AG09309 (cell line): ENCODE data around the gene VPS13D.
A peak's percentile ranks its signal among the peaks of the same experiment; 100 is the strongest.

ENCODE experiments used
- DNase-seq: peaks from one replicate; pipeline ENCODE4 v3.0.0-alpha.2; 2010; ENCODE audit warnings: low read depth
- H3K4me3 ChIP-seq: 2 replicates; pipeline ENCODE4 v1.5.1; 2011; ENCODE audit warnings: mild to moderate bottlenecking, low read depth, low read length, moderate library complexity; ENCODE audit not compliant: control insufficient read depth
- CTCF ChIP-seq: IDR thresholded peaks from 2 replicates; pipeline ENCODE4 v1.5.1; 2011; ENCODE audit warnings: mild to moderate bottlenecking, low read depth, low read length, inconsistent platforms; ENCODE audit not compliant: insufficient read depth, control insufficient read depth; ENCODE audit errors: missing control alignments

VPS13D gene

GRCh38 chr1:12338017-12338416, 108.2 kb downstream of the VPS13D start:
- TF ChIP-seq CTCF, result no peak
- DNase-seq, result no peak
- H3K4me3 ChIP-seq, result no peak overlapping the region

GRCh38 chr1:12338823-12339222, 109.0 kb downstream of the VPS13D start:
- TF ChIP-seq CTCF, result no peak
- no peak for DNase-seq
- H3K4me3 ChIP-seq, result no peak overlapping the region

- TF ChIP-seq CTCF, result peak; percentile 26
- no peak for DNase-seq
- no peak overlapping the region for H3K4me3 ChIP-seq
These were observed 109.6 kb downstream of the VPS13D start for GRCh38 chr1:12339396-12339795.

- DNase-seq, result no peak
- no peak for TF ChIP-seq CTCF
- H3K4me3 ChIP-seq, result no peak overlapping the region
These were observed 110.1 kb downstream of the VPS13D start for GRCh38 chr1:12339811-12340543.

- H3K4me3 ChIP-seq, result no peak overlapping the region
- no peak for DNase-seq
- no peak for TF ChIP-seq CTCF
These were observed 110.7 kb downstream of the VPS13D start for GRCh38 chr1:12340544-12340930.

GRCh38 chr1:12341667-12342066, 111.8 kb downstream of the VPS13D start:
- H3K4me3 ChIP-seq, result no peak overlapping the region
- TF ChIP-seq CTCF, result no peak
- no peak for DNase-seq
